ENCODE measurements around the gene CCDC12. TPM values are rescaled to one million over a fixed set of nuclear protein-coding genes. Genes with fewer than 3 reads are reported as not detected.

CCDC12 gene
- total RNA-seq, 1 experiment from 2014 or later = 32.1 TPM

- no peak for DNase-seq (ENCODE audit: low read depth)
Measured at GRCh38 chr3:47007482-47008233, 31.1 kb upstream of the CCDC12 start.

GRCh38 chr3:47007001-47007400, 30.5 kb upstream of the CCDC12 start:
- DNase-seq (ENCODE audit: low read depth) = no peak

- DNase-seq (ENCODE audit: low read depth) = no peak
Measured at GRCh38 chr3:47006145-47006651, 29.7 kb upstream of the CCDC12 start.

- no peak for DNase-seq (ENCODE audit: low read depth)
Measured at GRCh38 chr3:47005212-47006144, 28.9 kb upstream of the CCDC12 start.

- no peak for DNase-seq (ENCODE audit: low read depth)
Measured at GRCh38 chr3:47004369-47005211, 28.0 kb upstream of the CCDC12 start.

- no peak for DNase-seq (ENCODE audit: low read depth)
Measured at GRCh38 chr3:47003461-47004368, 27.2 kb upstream of the CCDC12 start.

- no peak for DNase-seq (ENCODE audit: low read depth)
Measured at GRCh38 chr3:47003056-47003410, 26.5 kb upstream of the CCDC12 start.

- DNase-seq (ENCODE audit: low read depth) = no peak
Measured at GRCh38 chr3:47002171-47003055, 25.9 kb upstream of the CCDC12 start.

GRCh38 chr3:47001731-47002170, 25.2 kb upstream of the CCDC12 start:
- DNase-seq (ENCODE audit: low read depth) = no peak

- DNase-seq (ENCODE audit: low read depth) = no peak
Measured at GRCh38 chr3:47000922-47001730, 24.6 kb upstream of the CCDC12 start.

GRCh38 chr3:47000198-47000815, 23.8 kb upstream of the CCDC12 start:
- DNase-seq (ENCODE audit: low read depth) = peak; percentile 71

- no peak for DNase-seq (ENCODE audit: low read depth)
Measured at GRCh38 chr3:46999516-47000197, 23.1 kb upstream of the CCDC12 start.

- no peak for DNase-seq (ENCODE audit: low read depth)
Measured at GRCh38 chr3:46998852-46999515, 22.4 kb upstream of the CCDC12 start.

- peak; percentile 19 for DNase-seq (ENCODE audit: low read depth)
Measured at GRCh38 chr3:46998121-46998851, 21.7 kb upstream of the CCDC12 start.

- no peak for DNase-seq (ENCODE audit: low read depth)
Measured at GRCh38 chr3:46997453-46998091, 21.0 kb upstream of the CCDC12 start.

Measured in RPMI7951 (cell line).